ENCODE results near the gene SRC. TPM values are rescaled to one million over a fixed set of nuclear protein-coding genes. Genes with fewer than 3 reads are reported as not detected.

SRC gene
- total RNA-seq, 1 donor from 2014 or later: 30.5 TPM

GRCh38 chr20:37397954-37398749, 52.2 kb downstream of the SRC start:
- no peak for ATAC-seq

GRCh38 chr20:37398750-37399621, 53.0 kb downstream of the SRC start:
- ATAC-seq: no peak

GRCh38 chr20:37401282-37401929, 55.5 kb downstream of the SRC start:
- ATAC-seq: no peak

DNA sequence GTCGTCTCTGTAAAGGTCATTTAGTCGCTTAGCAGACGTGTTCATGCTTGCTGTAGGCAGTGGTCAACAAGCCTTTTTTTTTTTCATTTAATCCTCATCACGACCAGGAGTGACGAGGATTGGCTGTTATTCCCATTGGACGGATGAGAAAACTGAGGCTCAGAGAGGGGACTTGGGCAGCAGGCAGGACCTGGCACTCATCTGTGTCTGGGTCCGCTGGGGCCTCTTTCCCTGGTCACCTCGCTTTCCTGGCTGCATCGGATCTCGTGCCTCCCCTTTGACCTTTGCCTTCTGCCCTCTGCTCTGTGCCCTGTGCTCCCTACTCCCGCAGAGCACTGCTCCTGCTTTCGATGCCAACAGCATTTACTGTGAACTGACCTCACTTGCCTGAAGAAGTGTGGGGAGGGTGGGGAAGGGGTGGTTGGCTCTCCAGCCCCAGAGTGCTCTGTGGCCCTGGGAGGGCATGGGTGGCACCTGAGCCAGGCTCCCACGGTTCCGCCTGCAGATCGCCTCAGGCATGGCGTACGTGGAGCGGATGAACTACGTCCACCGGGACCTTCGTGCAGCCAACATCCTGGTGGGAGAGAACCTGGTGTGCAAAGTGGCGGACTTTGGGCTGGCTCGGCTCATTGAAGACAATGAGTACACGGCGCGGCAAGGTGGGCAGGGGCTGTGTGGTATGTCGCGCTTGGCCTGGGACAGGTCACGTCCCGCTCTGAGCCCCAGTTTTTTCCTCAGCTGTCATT, 56.2 kb downstream of the SRC start:
- ATAC-seq: no peak

DNA sequence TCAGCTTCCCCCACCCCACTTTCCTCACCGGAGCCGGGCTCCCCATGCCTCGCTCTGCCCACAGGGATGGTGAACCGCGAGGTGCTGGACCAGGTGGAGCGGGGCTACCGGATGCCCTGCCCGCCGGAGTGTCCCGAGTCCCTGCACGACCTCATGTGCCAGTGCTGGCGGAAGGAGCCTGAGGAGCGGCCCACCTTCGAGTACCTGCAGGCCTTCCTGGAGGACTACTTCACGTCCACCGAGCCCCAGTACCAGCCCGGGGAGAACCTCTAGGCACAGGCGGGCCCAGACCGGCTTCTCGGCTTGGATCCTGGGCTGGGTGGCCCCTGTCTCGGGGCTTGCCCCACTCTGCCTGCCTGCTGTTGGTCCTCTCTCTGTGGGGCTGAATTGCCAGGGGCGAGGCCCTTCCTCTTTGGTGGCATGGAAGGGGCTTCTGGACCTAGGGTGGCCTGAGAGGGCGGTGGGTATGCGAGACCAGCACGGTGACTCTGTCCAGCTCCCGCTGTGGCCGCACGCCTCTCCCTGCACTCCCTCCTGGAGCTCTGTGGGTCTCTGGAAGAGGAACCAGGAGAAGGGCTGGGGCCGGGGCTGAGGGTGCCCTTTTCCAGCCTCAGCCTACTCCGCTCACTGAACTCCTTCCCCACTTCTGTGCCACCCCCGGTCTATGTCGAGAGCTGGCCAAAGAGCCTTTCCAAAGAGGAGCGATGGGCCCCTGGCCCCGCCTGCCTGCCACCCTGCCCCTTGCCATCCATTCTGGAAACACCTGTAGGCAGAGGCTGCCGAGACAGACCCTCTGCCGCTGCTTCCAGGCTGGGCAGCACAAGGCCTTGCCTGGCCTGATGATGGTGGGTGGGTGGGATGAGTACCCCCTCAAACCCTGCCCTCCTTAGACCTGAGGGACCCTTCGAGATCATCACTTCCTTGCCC, 57.4 kb downstream of the SRC start:
- no peak for ATAC-seq

GRCh38 chr20:37404461-37404890, 58.5 kb downstream of the SRC start:
- ATAC-seq: no peak

DNA sequence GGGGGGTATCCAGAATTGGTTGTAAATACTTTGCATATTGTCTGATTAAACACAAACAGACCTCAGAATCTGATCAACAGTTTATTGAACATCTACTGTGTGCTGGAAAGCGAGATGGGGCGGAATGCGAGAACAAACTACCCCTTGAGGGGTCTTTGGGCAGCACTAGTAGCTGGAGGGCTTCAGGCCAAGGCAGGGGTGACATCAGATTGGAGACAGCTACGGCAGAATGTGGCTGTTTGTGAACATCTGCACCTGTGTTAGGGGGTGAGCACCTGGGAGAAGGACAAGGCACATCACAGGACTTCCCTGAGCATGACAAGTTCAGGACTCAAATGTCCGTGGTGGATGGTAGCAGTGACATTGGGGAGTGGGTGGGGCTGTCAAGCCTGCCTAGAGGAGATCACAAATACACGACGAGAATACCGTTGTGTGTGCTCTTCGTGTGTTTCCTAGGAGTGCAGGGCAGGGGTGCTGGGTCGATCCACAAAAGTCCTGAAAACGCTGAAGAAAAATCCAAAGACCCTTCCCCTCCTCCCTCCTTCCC, 59.5 kb downstream of the SRC start:
- ATAC-seq: no peak

DNA sequence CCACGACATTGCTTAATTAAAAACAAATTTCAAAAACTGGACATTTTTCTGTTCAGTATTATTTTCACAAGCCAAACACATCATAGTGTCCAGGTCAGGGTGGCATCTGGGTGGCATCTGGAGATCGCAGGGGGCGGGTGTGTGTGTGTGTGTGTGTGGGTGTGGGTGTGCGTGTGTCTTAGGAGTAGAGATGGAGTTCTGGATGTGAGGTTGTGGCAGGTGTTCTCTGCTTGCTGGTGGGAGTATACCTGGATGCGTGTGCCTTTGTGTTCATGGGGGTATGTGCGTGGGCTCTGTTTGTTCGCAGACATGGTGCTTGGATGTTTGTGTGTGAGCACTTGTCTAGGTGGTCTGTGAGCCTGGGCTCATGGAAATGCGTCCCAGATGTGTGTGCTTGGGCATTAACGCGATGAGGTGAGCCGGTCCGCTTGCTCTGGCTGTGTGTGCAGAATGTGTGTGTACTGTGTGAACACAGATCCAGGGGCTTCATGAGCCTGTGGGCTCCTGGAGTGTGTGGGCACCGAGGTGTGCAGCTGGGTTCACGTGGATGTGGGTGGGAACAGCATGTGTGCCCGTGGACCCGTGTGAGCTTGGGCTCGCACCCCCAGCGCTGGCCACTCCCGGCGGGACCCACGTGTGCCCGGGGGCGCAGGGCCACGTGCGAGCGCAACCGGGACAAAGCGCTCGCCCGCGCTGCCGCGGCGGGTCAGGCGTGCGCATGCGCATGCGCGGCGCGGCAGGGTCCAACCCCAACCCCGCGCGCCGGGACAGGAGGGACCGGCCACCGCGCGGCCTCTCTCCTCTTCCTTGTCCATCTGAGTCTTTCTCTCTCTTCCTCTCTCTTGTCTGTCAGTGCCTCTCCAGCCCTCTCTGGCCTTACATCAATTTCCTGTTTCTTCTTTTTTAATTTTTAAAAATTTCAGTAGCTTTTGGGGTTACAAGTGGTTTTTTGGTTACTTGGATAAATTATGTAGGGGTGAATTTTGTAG, 60.4 kb downstream of the SRC start:
- ATAC-seq: peak; percentile 41

GRCh38 chr20:37407019-37407566, 61.2 kb downstream of the SRC start:
- ATAC-seq: peak; percentile 67

- peak; percentile 22 for ATAC-seq
Measured at GRCh38 chr20:37407573-37408002, 61.6 kb downstream of the SRC start.

DNA sequence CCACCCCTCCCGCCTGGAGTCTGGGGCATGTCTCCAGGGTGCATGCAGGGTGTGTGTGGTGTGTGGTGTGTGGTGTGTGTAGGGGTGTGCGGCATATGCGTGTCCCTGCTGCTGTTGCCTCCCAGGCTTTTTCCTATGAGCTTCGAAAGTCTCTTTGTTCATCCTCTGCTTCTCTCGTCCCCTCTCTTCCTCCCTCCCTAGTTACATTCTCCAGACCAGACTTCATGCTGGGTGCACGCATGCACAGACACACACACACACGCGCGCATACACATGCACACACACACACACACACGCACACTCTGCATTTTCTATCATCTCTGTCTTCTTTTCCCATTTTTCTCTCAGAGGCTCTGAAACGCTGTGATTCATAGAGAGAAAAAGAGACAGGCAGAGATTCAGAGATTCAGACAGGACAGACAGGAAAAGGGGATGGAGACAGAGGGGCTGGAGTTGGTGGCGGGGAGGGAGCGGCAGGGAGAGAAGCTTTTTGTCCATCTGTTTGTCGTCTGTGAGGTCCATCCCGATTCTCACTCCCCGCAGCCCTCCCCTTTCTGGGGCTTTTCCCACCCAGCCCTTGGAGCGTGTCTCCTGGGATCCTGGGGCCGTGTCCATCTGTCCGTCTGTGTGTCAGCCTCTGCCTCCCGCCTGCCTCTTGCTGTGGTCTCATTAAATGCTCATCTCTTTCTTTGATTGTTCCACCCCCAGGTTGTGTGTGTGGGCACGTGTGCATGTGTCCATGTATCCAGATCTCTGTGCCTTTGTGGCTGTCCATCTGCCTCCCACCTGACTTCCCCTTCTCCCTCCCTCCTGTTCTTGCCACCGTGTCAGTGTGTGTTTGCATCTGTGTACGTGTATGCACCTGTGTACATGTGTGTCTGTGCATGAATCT, 62.6 kb downstream of the SRC start:
- ATAC-seq: no peak

GRCh38 chr20:37411408-37412219, 65.7 kb downstream of the SRC start:
- no peak for ATAC-seq

GRCh38 chr20:37413023-37413334, 67.0 kb downstream of the SRC start:
- ATAC-seq: no peak

DNA sequence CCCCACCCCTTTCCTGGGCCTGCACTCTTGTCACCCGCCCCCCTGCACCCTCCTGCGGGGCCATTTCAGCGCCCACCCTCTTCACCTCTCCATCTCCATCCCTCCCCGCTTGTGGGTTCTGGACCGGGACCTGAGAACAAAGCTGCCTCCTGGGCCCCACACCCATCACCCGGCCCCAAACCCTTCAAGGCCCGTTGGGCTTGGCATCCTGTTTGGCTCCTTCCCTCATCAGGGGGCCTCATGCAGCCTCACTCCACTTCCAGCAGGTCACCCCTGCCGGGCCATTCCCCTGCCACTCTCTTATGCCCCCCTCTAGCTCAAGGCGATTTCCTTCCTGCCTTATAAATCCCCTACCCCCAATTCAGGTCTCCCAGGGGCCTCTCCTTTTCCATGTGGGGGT, 67.4 kb downstream of the SRC start:
- ATAC-seq: no peak

GRCh38 chr20:37414224-37415035, 68.5 kb downstream of the SRC start:
- ATAC-seq: no peak
